ENCODE data around the gene NNT.
"Not testable (repeated sequence)": the region's sequence is repeated elsewhere in the genome, so short reads cannot be mapped to it uniquely, and the experiment has no call there.

NNT gene

DNA sequence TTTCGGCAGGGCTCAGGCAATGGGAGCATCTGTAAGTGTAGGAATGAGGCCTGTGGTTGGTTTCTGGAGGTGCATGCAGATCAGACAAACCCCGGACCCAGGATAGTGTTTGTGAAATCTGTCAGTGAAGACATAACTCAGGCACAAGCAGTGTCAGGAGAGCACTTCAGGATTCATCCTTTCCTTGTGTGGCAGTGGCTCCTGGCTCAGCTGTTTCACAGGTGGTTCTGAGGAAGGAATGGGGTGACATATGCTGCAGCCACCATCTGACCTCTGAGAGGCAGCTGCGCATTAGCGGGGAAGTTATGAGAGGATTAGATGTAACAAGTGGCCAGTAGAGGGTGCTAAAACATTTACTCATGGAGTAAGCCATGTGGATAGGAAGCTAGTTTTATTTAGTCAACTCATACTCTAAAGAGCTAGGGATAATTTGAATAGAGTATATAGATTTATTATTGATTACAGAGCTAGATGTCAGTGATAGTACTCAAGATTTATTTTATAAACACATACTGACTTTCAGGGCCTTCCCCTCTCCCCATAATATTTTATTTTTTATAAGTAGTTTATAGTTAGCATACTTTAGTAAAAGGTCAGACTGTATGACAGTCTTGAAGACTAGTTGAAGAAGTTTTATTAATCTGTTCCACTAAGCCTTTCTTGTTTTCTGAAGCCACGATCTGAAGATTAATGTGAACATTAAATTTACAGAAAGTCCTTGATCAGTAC is 28.4 kb downstream of the NNT start:
- peak; percentile 74 for DNase-seq (ENCODE audit: low spot score)

DNA sequence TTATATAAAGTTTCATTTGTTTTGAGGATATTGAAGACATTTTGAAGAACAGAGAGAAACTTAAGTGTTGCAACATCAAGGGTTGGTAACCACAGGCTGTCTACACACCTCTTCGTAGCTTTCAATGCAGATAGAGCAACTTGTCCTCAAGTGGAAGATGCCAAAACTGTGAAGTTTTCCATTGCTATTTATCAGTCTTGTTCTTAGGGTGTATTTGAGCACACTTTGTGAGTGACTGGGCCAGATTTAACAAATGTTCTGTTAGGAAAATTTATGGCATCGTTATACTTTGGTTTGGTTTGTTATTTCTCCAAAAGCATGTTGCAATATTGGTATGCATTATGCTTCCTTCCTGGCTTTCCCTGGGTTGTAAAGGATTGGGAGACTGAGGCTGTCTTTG is 31.6 kb downstream of the NNT start:
- DNase-seq (ENCODE audit: low spot score) = no peak

- DNase-seq (ENCODE audit: low spot score) = no peak
These were observed 32.4 kb downstream of the NNT start for GRCh38 chr5:43635374-43635773.

GRCh38 chr5:43636076-43636475 is 33.1 kb downstream of the NNT start:
- peak; percentile 11 for DNase-seq (ENCODE audit: low spot score)

DNA sequence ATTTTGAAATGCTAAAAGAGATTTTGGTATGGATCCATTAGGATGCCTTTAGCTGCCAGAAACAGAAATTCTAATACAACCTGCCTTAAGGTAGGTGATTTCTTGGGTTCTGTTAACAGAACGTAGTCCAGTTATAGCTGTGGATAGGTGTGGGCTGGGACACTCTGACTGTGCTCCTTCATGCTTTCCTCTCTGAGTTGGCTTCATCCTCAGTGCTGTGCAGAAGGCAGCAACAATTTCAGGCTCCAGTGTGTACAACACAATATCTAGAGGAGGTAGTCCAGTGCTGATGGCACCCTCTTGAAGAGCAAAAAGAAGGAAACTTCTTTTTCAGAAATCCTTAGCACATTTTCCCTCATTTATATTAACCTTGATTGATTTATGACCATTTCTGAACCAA is 34.4 kb downstream of the NNT start:
- DNase-seq (ENCODE audit: low spot score) = no peak

DNA sequence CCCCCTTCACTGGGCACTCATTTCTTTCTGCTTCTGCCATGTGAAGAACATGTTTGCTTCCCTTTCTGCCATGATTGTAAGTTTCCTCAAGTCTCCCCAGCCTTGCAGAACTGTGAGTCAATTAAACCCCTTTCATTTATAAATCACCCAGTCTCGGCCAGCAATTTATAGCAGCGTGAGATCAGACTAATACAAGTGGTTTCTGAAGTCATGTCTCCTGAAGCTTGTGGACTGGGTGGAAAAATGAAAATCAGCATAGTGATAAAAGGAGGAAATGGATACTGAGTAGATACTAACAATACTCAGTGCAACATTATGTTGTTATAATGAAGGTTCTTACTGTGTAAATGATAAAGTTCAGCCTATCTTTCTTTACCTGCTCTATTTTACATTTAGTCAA is 35.1 kb downstream of the NNT start:
- DNase-seq (ENCODE audit: low spot score) = no peak

- peak; percentile 22 for DNase-seq (ENCODE audit: low spot score)
These were observed 35.6 kb downstream of the NNT start for GRCh38 chr5:43638546-43638945.

DNA sequence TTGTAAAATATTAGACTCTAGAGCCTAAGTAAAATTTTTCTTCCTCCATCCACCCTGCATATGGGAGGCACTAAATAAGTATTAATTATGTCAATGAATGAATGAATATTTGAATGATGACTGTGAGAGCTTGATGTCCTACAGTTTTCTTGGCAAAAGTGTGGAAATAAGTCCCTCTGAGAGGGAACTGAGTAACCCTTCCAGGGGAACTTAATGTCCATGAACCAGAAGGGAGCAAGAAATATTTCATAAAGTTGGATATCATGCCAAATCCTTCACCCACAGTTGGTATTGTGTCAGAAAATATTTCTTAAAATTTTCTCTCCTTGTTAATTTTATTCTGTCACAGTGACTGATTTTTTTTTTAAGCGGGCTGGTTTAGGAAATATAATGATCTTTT is 36.6 kb downstream of the NNT start:
- DNase-seq (ENCODE audit: low spot score) = no peak

DNA sequence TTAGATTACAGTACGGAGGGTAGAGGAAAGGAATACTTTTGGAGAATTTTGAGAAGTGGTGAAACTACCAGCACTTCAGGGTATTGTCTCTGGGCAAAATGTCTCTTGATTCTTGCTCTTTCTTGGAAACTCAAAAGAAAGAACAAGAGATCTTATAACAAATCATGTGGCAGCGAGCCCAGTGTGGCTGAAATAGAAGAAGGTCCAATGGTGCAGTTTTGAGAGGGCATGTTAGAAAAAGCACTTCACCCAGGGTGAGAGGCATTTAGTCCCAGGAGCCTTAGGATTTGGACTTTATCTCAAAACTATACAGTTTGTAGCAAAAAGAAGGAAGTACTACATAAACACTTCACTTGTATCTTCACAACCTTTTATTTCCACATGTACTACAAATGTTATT is 39.4 kb downstream of the NNT start:
- no peak for DNase-seq (ENCODE audit: low spot score)

DNA sequence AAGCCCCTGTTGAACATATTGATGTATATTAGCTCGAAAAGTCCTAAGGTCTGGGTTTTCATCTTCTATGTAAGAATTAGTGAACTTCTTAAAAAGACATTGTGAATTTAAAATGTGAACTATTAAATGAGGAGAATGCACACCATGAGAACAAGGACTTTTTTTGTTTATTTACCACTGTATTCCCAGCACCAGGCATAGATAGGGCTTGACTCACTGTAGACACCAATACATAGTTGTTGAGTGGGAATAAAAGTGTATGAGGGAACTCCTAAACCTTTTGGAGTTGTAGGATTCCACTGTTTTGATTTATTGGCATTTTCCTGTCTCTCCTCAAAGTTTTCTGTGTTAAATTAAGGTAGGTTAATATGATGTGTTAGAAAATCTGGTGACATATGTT is 40.3 kb downstream of the NNT start:
- no peak for DNase-seq (ENCODE audit: low spot score)

DNA sequence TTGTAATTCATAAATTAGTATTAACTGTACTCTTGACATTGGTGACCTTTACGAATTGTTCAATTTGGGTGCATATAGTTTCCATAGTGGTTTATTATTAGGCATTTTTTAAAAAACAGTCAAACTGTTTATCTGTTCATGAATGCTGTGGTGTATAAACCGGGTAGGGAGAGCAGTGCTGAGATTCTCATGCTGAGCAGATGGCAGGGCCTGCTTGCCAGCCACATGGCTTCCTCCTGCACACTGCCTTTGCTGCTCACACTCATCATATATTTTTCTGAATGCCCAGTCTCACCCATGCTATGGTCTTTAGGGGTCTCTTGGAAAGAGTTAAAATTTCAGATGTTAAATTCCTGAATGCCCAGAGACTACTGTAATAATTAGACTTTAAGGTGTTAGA is 40.8 kb downstream of the NNT start:
- no peak for DNase-seq (ENCODE audit: low spot score)

- peak; percentile 26 for DNase-seq (ENCODE audit: low spot score)
These were observed 44.0 kb downstream of the NNT start for GRCh38 chr5:43646992-43647391.

GRCh38 chr5:43647789-43648188 is 44.8 kb downstream of the NNT start:
- no peak for DNase-seq (ENCODE audit: low spot score)

DNA sequence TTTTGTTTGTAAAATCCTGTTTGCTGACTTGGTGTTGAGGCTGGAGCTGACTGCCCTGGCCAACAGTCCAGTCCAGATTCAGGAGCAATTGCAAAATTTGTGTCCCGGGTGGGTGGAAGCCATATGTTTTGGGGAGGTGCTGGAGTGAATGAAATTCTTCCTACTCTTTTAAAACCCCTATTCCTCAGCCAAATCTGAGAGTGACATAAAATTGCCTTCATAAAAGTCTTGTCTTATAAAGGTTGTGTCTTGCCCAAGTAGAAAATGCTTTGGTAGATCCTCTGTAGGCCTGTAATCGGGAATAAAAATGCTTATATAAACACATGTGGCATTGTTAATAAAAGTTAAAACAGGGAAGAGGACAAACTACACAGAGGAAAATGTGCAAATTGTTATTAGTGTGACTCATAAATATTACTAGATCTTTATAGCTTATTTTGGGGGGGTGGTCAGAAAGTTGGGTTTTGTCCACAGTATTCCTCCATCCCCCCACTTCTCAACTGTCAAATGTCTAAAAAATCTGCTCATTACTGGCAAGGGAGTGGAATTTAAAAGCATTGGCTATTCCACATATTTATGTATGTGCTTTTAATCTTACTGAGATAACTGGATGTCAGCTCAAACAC is 45.6 kb downstream of the NNT start:
- peak; percentile 51 for DNase-seq (ENCODE audit: low spot score)

- peak; percentile 37 for DNase-seq (ENCODE audit: low spot score)
These were observed 46.3 kb downstream of the NNT start for GRCh38 chr5:43649256-43649655.

DNA sequence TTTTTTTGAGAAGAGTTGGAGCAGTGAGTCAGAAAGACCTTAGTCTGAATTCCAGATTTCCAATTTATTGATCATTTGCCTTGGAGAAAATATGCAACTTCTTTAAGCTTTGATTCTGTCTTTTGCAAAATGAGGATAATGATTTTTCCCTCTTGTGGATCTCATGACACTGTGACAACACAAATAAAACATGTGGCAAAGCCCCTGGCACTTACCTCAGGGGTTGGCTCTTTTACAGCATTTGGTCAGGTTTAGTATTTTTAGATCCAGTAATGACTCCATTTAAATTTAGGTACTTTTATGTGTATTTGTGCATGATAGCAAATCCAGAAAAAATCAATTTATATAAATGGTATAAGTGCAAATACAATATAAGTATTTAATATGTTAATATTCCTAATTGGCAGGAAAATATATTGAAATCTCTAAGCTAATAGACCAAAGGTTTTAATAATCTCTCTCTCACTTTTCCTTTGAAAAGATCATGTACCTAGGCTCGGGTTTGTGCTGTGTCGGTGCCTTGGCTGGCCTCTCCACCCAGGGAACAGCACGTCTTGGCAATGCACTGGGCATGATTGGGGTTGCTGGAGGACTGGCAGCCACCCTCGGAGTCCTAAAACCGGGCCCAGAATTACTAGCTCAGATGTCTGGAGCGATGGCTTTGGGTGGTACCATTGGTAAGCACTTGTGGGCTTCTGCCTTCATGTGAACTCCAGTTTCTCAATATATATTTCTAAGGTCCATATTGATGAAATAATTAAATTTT is 49.7 kb downstream of the NNT start:
- no peak for DNase-seq (ENCODE audit: low spot score)

DNA sequence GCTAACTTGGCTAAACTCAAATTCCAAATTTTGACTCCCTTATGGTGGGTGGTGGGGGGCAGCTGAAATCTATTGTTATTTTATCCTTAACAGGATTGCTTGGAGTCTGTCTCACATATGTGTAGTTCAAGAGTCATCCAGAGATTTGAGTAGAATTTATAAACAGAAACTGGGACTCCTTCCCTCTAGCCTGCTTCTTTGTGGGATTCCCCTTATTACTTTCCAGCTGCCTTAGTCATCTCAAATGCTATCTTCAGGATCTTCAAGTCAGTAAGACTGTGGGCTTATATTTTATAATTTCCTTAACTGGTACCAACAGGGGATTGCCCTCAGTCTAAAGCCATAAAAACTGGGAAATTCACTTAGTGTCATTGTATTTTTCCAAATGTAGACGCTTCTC is 55.5 kb downstream of the NNT start:
- peak; percentile 64 for DNase-seq (ENCODE audit: low spot score)

GRCh38 chr5:43659075-43659474 is 56.1 kb downstream of the NNT start:
- no peak for DNase-seq (ENCODE audit: low spot score)

DNA sequence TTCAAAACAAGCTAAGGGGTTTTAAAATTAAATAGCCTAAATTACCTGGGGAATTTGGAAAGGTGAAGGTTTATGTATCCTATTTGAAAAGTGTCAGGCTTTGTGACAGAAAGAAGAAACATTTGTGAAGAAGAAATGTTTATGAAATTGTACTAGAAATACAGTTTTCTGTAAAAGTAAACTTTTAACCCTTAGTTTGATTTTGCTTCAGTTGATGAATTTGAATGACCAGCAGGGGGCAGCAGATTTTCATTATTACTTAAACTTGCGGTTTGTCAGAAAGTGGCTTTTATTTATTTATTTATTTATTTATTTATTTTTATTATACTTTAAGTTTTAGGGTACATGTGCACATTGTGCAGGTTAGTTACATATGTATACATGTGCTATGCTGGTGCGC is 58.1 kb downstream of the NNT start:
- DNase-seq (ENCODE audit: low spot score) = no peak

GRCh38 chr5:43663916-43664315 is 60.9 kb downstream of the NNT start:
- peak; percentile 44 for DNase-seq (ENCODE audit: low spot score)

DNA sequence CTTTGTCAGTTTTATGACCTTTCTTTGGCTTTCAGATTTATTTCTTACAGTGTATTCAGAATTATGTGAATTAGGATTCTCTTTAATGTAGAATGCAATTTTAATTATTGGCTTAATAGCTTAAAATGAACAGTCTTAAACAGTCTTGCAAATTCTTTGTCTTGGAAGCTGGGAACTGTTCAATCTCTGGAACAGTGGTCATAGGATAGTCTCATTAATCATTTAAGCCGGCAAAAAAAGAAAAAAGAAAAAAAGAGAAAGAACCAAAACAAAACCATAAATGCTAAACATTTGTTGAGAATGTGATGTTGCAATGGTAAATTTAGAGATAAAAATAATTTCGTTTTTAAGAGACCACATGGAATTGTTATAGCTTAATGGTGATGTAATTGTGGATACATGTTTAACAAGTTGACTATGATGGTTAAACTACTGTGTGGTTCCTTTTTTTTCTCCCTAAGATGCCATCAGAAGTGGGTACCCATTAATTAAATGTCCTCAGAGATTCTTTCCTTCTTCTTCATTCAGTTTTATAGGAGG is 61.6 kb downstream of the NNT start:
- peak; percentile 47 for DNase-seq (ENCODE audit: low spot score)

- not testable (repeated sequence) for DNase-seq (ENCODE audit: low spot score)
These were observed 62.8 kb downstream of the NNT start for GRCh38 chr5:43665749-43666148.

- DNase-seq (ENCODE audit: low spot score) = not testable (repeated sequence)
These were observed 63.7 kb downstream of the NNT start for GRCh38 chr5:43666728-43667127.
